Measurements from ENCODE around the gene CFB.
"Not testable (repeated sequence)": the region's sequence is repeated elsewhere in the genome, so short reads cannot be mapped to it uniquely, and the experiment has no call there.

CFB gene

GRCh38 chr6:31971993-31972708 lies 26.3 kb downstream of the CFB start, which contains the start of gene DXO:
TSS of gene DXO (minus strand) at chr6:31972138. CDS start at chr6:31971675, 463 bp downstream.
- peak; percentile 97 to 98 for DNase-seq

- no peak for DNase-seq
These were observed 26.9 kb downstream of the CFB start for GRCh38 chr6:31972709-31973350.

- DNase-seq = not testable (repeated sequence)
These were observed 30.2 kb downstream of the CFB start for GRCh38 chr6:31976065-31976464.

GRCh38 chr6:31977816-31978431 lies 32.0 kb downstream of the CFB start:
- no peak for DNase-seq

- DNase-seq = no peak
These were observed 32.9 kb downstream of the CFB start for GRCh38 chr6:31978831-31979230.

GRCh38 chr6:31979238-31979898 lies 33.5 kb downstream of the CFB start:
- DNase-seq = no peak

- not testable (repeated sequence) for DNase-seq
These were observed 34.4 kb downstream of the CFB start for GRCh38 chr6:31980195-31980876.

- not testable (repeated sequence) for DNase-seq
These were observed 35.1 kb downstream of the CFB start for GRCh38 chr6:31980998-31981397.

GRCh38 chr6:31981744-31982143 lies 35.8 kb downstream of the CFB start, which contains the start of gene C4A:
TSS of gene C4A (plus strand) at chr6:31982057. CDS start at chr6:31982108, 51 bp downstream.
- DNase-seq = not testable (repeated sequence)

- not testable (repeated sequence) for DNase-seq
These were observed 43.5 kb downstream of the CFB start for GRCh38 chr6:31989363-31989762.

GRCh38 chr6:31994421-31994820 lies 48.5 kb downstream of the CFB start:
- not testable (repeated sequence) for DNase-seq

GRCh38 chr6:31996385-31996784 lies 50.5 kb downstream of the CFB start:
- not testable (repeated sequence) for DNase-seq
